ENCODE measurements around the gene PTPN2. TPM values are rescaled to one million over a fixed set of nuclear protein-coding genes. Genes with fewer than 3 reads are reported as not detected.

Gene PTPN2
- total and polyA plus RNA-seq, 11 donors = 7.5 to 33.1 (median 11.5) TPM

- no peak overlapping the region for H3K27ac ChIP-seq
- H3K9me3 ChIP-seq = no peaks in the 10 kb centered on the region
- DNase-seq (no peak), ATAC-seq (no peak)
- WGBS, 4 donors = 78 to 88% (median 84%) methylated on average over 6 of the region's 6 CpGs
- no peak for TF ChIP-seq POLR2A (IDR thresholded peaks at IDR 0.05)
- TF ChIP-seq, protein P1, sequence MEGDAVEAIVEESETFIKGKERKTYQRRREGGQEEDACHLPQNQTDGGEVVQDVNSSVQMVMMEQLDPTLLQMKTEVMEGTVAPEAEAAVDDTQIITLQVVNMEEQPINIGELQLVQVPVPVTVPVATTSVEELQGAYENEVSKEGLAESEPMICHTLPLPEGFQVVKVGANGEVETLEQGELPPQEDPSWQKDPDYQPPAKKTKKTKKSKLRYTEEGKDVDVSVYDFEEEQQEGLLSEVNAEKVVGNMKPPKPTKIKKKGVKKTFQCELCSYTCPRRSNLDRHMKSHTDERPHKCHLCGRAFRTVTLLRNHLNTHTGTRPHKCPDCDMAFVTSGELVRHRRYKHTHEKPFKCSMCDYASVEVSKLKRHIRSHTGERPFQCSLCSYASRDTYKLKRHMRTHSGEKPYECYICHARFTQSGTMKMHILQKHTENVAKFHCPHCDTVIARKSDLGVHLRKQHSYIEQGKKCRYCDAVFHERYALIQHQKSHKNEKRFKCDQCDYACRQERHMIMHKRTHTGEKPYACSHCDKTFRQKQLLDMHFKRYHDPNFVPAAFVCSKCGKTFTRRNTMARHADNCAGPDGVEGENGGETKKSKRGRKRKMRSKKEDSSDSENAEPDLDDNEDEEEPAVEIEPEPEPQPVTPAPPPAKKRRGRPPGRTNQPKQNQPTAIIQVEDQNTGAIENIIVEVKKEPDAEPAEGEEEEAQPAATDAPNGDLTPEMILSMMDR (IDR thresholded peaks at IDR 0.05) = no peak
- no peaks in the 10 kb centered on the region for H3K4me1 ChIP-seq
- H3K4me3 ChIP-seq = no peak overlapping the region
- H3K27me3 ChIP-seq = no peaks in the 10 kb centered on the region
- intact Hi-C loops (cut with DNase I) = no loop called here
- H3K36me3 ChIP-seq = peaks cover 0 to 3% (median 0%) of the 10 kb centered on the region in 9 donors
Measured at GRCh38 chr18:12782521-12782920, 101.5 kb downstream of the PTPN2 start.

DNA sequence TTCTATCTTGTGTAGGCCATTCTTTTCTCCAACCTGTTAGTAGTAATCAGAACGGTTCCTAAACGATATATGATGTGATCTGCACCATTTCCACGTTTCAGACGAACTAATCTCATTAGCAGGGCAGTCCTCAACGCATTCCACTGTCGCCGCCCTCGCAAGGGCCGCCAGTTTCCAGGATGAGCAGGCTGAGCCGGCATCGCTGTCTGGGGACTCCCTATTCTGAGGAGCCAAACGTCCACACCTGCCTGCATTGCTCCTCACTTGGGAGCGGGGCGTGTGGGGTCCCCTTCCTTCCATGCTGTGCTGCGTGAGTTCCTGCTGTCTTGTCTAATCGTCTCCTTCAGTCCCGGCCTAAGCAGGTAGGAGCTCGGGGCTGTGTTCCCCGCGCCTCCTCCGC is 104.6 kb downstream of the PTPN2 start:
- DNase-seq = no peak
- intact Hi-C loops (cut with DNase I) = no loop called here
- Histone ChIP-seq H3K4me1 (no peaks in the 10 kb centered on the region), H3K27me3 (no peaks in the 10 kb centered on the region), H3K36me3 (no peaks in the 10 kb centered on the region), H3K27ac (no peak overlapping the region), H3K4me3 (no peak overlapping the region), H3K9me3 (no peaks in the 10 kb centered on the region)
- ATAC-seq = no peak
- WGBS, 4 donors = 89 to 93% (median 90%) methylated on average over 21 of the region's 21 CpGs
- no peak for TF ChIP-seq POLR2A (IDR thresholded peaks at IDR 0.05)
- TF ChIP-seq, protein P1 (IDR thresholded peaks at IDR 0.05) = no peak

DNA sequence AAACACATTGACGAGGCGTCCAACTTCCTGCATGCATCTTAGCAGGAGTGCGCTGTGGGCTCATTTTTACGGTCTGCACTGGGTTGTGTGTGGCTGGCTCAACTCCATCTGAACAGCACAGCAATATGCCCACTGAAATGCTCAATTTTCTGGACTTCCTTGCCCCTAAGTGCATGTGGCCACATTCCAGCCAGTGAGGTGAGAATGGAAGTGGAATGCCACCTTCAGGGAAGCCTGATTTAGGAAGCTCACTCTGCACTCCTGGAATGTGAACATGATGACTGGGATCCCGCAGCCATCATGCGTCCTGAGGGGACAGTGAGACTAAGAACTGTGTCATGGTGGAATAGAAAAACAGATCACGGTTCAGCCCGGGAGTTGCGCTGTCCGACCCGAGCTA is 105.0 kb downstream of the PTPN2 start:
- no peak for DNase-seq
- 95 to 97% (median 95%) methylated on average over 11 of the region's 11 CpGs for WGBS, 4 donors

GRCh38 chr18:12777500-12777944 is 106.5 kb downstream of the PTPN2 start:
- intact Hi-C loops (cut with DNase I) = no loop called here
- Histone ChIP-seq H3K4me3 (peak overlapping the region in 5 of 12 donors; percentile 17 to 39 (median 25)), H3K4me1 (no peaks in the 10 kb centered on the region), H3K27me3 (no peaks in the 10 kb centered on the region), H3K27ac (no peak overlapping the region), H3K9me3 (no peaks in the 10 kb centered on the region), H3K36me3 (no peaks in the 10 kb centered on the region)
- WGBS, 4 donors = 74 to 89% (median 82%) methylated on average over 28 to 39 of the region's 39 CpGs
- peak in 1 of 4 donors; percentile 38 for ATAC-seq
- no peak for DNase-seq
- TF ChIP-seq, protein P1 (IDR thresholded peaks at IDR 0.05) = no peak

More for the DNA sequence above, 105.0 kb downstream of the PTPN2 start:
- Histone ChIP-seq H3K4me1 (no peaks in the 10 kb centered on the region), H3K27me3 (no peaks in the 10 kb centered on the region), H3K36me3 (no peaks in the 10 kb centered on the region), H3K9me3 (no peaks in the 10 kb centered on the region), H3K4me3 (no peak overlapping the region), H3K27ac (no peak overlapping the region)
- TF ChIP-seq, protein P1 (IDR thresholded peaks at IDR 0.05) = no peak
- TF ChIP-seq POLR2A (IDR thresholded peaks at IDR 0.05) = no peak
- ATAC-seq = no peak
- intact Hi-C loops (cut with DNase I) = no loop called here

Measured in heart left ventricle (tissue), 16 donors.